ENCODE measurements around the gene ZNF470. TPM values are rescaled to one million over a fixed set of nuclear protein-coding genes. Genes with fewer than 3 reads are reported as not detected.

ZNF470 gene
- polyA plus RNA-seq, 1 donor from 2014 or later = 9.6 TPM

DNA sequence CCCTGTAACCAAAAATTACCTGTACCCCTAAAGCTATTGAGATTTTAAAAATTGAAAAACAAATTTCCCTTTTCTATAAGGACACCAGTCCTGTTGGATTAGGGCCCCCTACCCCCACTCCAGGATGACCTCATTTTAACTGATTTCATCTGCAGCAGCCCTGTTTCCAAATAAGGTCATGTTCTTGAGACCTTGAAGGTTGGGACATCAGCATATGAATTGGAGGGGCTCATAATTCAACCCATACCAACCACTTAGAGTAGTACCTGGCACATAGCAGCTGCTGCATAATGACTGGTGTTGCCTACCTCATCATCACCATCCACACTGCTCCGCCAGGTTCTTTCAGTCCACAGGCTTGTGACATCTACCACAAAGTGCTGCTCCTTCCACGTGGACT, 45.5 kb downstream of the ZNF470 start:
- Histone ChIP-seq H3K79me2 (replicated peaks; ENCODE audit: insufficient read depth, low read length) (peaks cover 88% of the 10 kb centered on the region), H3K27me3 (ENCODE audit: insufficient read depth, low read depth, low read length) (no peaks in the 10 kb centered on the region), H2AFZ (ENCODE audit: low read depth, low read length) (no peak overlapping the region), H3K9me2 (ENCODE audit: insufficient read depth, low read length) (no peaks in the 10 kb centered on the region), H3F3A (ENCODE audit: insufficient read depth, low read length, poor library complexity, severe bottlenecking) (no peaks in the 10 kb centered on the region), H3K4me3 (ENCODE audit: low read length) (no peak overlapping the region), H4K20me1 (ENCODE audit: insufficient read depth) (no peaks in the 10 kb centered on the region), H3K4me2 (ENCODE audit: low read length) (no peak overlapping the region), H3K9me3 (ENCODE audit: low read length) (peaks cover 30% of the 10 kb centered on the region), H3K27ac (ENCODE audit: low read length) (no peak overlapping the region), H3K36me3 (ENCODE audit: insufficient read depth, low read length) (peaks cover 33% of the 10 kb centered on the region), H3K9ac (ENCODE audit: low read length) (no peak overlapping the region)
- TF ChIP-seq EZH2 (IDR thresholded peaks at IDR 0.05; ENCODE audit: borderline replicate concordance, insufficient read depth, low read length, poor library complexity, severe bottlenecking) = no peak

DNA sequence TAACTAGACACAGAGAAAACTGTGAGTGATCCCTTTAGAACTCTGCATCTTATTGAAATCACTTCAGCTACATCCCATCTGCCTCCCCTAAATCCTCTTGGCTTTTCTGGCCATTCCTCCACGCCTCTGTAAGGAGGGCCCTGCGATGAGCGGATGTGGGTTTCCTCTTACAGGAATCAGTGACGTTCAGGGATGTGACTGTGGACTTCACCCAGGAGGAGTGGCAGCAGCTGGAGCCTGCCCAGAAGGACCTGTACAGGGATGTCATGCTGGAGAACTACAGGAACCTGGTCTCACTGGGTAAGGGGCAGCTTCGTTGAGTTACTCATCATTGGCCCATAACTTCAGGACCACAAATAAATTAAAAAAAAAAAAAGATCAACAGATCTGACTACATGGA, 46.4 kb downstream of the ZNF470 start:
- Histone ChIP-seq H3K4me2 (ENCODE audit: low read length) (no peak overlapping the region), H3K36me3 (ENCODE audit: insufficient read depth, low read length) (peaks cover 37% of the 10 kb centered on the region), H3K27ac (ENCODE audit: low read length) (no peak overlapping the region), H3K9me3 (ENCODE audit: low read length) (peaks cover 33% of the 10 kb centered on the region), H3K4me3 (ENCODE audit: low read length) (no peak overlapping the region), H3F3A (ENCODE audit: insufficient read depth, low read length, poor library complexity, severe bottlenecking) (no peaks in the 10 kb centered on the region), H3K27me3 (ENCODE audit: insufficient read depth, low read depth, low read length) (no peaks in the 10 kb centered on the region), H3K9ac (ENCODE audit: low read length) (no peak overlapping the region), H2AFZ (ENCODE audit: low read depth, low read length) (no peak overlapping the region), H3K79me2 (replicated peaks; ENCODE audit: insufficient read depth, low read length) (peaks cover 86% of the 10 kb centered on the region), H3K9me2 (ENCODE audit: insufficient read depth, low read length) (no peaks in the 10 kb centered on the region), H4K20me1 (ENCODE audit: insufficient read depth) (no peaks in the 10 kb centered on the region)
- TF ChIP-seq SMC3 (conservative IDR thresholded peaks at IDR 0.05; ENCODE audit: poor library complexity) (no peak), EP300 (conservative IDR thresholded peaks at IDR 0.05; ENCODE audit: poor library complexity, severe bottlenecking) (no peak), RAD21 (conservative IDR thresholded peaks at IDR 0.05) (no peak), MXI1 (conservative IDR thresholded peaks at IDR 0.05; ENCODE audit: poor library complexity, severe bottlenecking) (no peak), EZH2 (IDR thresholded peaks at IDR 0.05; ENCODE audit: borderline replicate concordance, insufficient read depth, low read length, poor library complexity, severe bottlenecking) (no peak), POLR2AphosphoS5 (IDR thresholded peaks at IDR 0.05) (no peak), TAF1 (IDR thresholded peaks at IDR 0.05; ENCODE audit: low read depth) (no peak)
- TF ChIP-seq, protein P1, sequence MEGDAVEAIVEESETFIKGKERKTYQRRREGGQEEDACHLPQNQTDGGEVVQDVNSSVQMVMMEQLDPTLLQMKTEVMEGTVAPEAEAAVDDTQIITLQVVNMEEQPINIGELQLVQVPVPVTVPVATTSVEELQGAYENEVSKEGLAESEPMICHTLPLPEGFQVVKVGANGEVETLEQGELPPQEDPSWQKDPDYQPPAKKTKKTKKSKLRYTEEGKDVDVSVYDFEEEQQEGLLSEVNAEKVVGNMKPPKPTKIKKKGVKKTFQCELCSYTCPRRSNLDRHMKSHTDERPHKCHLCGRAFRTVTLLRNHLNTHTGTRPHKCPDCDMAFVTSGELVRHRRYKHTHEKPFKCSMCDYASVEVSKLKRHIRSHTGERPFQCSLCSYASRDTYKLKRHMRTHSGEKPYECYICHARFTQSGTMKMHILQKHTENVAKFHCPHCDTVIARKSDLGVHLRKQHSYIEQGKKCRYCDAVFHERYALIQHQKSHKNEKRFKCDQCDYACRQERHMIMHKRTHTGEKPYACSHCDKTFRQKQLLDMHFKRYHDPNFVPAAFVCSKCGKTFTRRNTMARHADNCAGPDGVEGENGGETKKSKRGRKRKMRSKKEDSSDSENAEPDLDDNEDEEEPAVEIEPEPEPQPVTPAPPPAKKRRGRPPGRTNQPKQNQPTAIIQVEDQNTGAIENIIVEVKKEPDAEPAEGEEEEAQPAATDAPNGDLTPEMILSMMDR (IDR thresholded peaks at IDR 0.05; ENCODE audit: poor library complexity, severe bottlenecking) = no peak
- TF ChIP-seq, protein P2, sequence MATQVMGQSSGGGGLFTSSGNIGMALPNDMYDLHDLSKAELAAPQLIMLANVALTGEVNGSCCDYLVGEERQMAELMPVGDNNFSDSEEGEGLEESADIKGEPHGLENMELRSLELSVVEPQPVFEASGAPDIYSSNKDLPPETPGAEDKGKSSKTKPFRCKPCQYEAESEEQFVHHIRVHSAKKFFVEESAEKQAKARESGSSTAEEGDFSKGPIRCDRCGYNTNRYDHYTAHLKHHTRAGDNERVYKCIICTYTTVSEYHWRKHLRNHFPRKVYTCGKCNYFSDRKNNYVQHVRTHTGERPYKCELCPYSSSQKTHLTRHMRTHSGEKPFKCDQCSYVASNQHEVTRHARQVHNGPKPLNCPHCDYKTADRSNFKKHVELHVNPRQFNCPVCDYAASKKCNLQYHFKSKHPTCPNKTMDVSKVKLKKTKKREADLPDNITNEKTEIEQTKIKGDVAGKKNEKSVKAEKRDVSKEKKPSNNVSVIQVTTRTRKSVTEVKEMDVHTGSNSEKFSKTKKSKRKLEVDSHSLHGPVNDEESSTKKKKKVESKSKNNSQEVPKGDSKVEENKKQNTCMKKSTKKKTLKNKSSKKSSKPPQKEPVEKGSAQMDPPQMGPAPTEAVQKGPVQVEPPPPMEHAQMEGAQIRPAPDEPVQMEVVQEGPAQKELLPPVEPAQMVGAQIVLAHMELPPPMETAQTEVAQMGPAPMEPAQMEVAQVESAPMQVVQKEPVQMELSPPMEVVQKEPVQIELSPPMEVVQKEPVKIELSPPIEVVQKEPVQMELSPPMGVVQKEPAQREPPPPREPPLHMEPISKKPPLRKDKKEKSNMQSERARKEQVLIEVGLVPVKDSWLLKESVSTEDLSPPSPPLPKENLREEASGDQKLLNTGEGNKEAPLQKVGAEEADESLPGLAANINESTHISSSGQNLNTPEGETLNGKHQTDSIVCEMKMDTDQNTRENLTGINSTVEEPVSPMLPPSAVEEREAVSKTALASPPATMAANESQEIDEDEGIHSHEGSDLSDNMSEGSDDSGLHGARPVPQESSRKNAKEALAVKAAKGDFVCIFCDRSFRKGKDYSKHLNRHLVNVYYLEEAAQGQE (IDR thresholded peaks at IDR 0.05; ENCODE audit: borderline replicate concordance) = no peak

DNA sequence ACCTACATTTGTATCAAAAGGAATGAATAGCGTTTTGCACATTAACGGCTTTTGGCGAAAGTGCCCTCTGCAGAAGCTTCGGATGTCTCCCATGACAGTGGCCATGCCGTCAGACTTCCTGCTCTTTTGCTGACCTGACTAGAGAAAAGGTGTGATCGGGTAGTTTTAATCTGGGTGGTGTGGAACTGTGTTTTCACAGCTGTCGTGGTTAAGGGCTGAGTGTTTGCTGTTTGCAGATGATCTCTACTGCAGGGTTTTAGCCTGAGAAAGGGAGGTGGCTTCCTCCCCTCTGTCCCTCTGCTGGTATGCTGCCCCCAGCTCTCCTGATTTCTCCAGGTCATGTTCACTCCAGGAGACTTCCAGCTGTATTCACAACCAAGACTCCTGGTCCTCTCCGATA, 50.3 kb downstream of the ZNF470 start:
- no peak overlapping the region for H3K4me3 ChIP-seq (ENCODE audit: low read length)
- H3K9me3 ChIP-seq (ENCODE audit: low read length) = peaks cover 38% of the 10 kb centered on the region
- H3K9ac ChIP-seq (ENCODE audit: low read length) = no peak overlapping the region
- no peaks in the 10 kb centered on the region for H4K20me1 ChIP-seq (ENCODE audit: insufficient read depth)
- H3F3A ChIP-seq (ENCODE audit: insufficient read depth, low read length, poor library complexity, severe bottlenecking) = no peaks in the 10 kb centered on the region
- H3K36me3 ChIP-seq (ENCODE audit: insufficient read depth, low read length) = peaks cover 43% of the 10 kb centered on the region
- H3K9me2 ChIP-seq (ENCODE audit: insufficient read depth, low read length) = no peaks in the 10 kb centered on the region
- H2AFZ ChIP-seq (ENCODE audit: low read depth, low read length) = no peak overlapping the region
- H3K79me2 ChIP-seq (replicated peaks; ENCODE audit: insufficient read depth, low read length) = peaks cover 60% of the 10 kb centered on the region
- no peaks in the 10 kb centered on the region for H3K27me3 ChIP-seq (ENCODE audit: insufficient read depth, low read depth, low read length)
- H3K4me2 ChIP-seq (ENCODE audit: low read length) = no peak overlapping the region
- H3K27ac ChIP-seq (ENCODE audit: low read length) = no peak overlapping the region
- TF ChIP-seq, protein P2 (IDR thresholded peaks at IDR 0.05; ENCODE audit: borderline replicate concordance) = no peak
- TF ChIP-seq TAF1 (IDR thresholded peaks at IDR 0.05; ENCODE audit: low read depth) (no peak), RAD21 (conservative IDR thresholded peaks at IDR 0.05) (no peak), SMC3 (conservative IDR thresholded peaks at IDR 0.05; ENCODE audit: poor library complexity) (no peak)
